GM21390 (cell line): ENCODE results near the gene BCHE.
"Not testable (repeated sequence)": the region's sequence is repeated elsewhere in the genome, so short reads cannot be mapped to it uniquely, and the experiment has no call there.

Source experiments
- ATAC-seq: cut with Tn5 transposase; IDR thresholded peaks from one replicate; pipeline ENCODE4 v1.9.1; 2021; ENCODE audit not compliant: unreplicated experiment

BCHE gene

DNA sequence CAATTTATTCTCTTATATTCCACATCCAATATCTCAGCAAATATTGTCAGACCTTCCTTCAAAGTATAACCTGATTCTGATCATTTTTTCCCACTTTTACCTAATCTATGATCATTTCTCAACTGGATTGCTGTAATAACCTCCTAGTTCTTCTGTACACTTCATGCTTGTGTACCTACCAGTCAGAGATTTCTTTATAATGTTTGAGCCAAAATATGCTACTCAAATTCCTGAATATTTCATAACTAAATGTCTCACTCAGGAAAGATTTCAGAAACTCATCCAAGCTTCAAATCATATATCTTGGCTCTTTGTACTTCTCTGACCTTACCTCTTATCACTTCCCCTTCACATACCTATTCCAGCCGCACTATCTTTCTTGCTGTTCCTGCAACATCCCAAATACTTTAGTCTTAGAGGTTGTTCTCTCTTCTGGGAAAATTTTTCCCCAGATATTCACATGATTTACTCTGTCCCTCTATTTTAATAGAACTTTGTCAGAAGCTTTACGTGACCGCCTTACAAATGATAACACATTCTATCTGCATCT lies 20.0 kb downstream of the BCHE start:
- no peak for ATAC-seq

DNA sequence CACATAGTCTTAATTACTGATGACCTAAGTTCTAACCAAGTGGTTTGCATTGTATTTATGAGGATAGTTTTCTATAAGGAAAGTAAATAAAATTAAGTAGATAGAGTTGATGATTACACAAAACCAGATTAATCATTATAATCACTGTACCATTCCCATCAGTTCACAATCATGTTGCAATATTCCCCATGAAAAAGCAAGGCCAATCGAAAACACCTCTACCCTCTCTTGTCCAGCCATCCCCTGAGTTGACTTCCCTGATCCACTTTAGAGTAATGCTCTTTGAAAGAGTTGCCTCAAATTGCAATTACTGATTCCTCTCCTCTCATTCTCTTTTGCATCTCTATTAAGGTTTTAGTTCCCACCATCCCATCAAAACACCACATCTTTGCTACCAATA lies 21.0 kb downstream of the BCHE start:
- ATAC-seq: no peak

DNA sequence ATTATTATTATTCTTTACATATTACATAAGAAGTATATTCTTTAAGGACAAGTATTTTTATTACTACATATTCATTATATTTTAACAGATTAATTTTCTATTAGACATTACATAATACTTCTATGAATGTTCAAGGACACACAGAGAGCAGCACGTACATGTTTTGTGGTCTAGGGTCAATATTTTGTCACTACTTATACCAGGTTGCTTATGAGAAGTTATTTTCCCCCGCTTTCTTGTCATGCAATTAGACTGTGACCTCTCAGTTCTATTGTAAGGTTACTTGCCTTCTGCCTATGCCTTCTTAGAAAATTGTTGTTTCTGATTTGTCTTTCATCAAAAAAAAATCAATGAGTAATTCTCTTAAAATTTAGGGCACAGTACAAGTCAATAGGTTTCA lies 21.5 kb downstream of the BCHE start:
- ATAC-seq: no peak

- no peak for ATAC-seq
Observed at GRCh38 chr3:165814380-165814779, 22.8 kb downstream of the BCHE start.

DNA sequence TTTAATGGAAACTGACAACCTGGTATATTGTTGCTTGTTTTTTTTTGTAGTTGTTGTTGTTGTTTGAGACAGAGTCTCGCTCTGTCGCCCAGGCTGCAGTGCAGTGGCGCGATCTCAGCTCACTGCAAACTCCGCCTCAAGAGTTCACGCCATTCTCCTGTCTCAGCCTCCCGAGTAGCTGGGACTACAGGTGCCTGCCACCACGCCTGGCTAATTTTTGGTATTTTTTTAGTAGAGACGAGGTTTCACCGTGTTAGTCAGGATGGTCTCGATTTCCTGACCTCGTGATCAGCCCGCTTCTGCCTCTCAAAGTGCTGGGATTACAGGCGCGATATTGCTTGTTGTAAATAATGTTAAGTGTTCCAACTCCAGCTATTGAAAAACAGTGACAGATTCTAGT lies 29.3 kb downstream of the BCHE start:
- not testable (repeated sequence) for ATAC-seq

DNA sequence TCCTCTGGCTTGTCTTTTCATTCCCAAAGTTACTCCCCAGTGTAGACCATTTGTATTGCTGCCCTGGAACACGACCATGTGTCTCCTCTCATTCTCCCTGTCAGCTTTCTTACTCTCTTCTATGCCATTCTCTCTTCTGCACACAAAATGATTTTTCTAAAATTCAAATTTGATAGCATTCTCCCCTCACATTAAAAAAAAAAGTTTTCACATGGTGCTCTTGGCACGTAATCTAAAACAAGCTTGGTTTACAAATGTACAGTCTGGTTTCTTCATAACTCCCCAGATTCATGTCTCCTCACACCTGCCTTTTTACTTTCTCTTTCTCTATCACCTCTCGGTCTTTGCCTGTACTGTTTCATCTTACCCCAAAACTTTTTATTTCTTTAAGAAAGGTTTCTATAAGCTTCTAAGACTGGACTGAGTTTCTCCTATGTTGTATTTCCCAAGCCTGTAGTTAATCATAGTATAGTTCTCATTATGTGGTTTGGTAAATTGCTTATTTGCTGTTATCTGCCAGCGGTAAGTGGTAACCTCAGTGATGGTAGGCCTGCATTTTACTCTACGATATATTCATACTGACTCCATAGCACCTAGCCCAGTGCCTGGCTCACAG lies 31.2 kb downstream of the BCHE start:
- ATAC-seq: peak; percentile 86

DNA sequence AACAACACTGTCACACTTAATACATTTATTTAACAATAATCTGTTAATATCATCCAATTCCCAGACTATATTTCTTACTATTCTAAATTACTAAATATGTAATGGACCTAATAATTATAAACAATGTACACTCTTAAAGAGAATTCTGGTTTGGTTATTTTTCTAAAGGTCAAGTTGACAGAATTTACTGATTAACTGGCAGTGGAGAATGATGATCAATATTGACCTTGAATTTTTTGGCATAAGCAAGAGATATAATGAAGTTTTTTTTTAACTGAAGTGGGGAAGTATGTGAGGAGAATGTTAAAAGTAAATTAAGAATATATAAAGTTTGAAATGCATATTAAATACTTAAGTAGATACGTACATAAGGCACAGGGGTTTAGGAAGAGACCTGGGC lies 33.8 kb downstream of the BCHE start:
- no peak for ATAC-seq

DNA sequence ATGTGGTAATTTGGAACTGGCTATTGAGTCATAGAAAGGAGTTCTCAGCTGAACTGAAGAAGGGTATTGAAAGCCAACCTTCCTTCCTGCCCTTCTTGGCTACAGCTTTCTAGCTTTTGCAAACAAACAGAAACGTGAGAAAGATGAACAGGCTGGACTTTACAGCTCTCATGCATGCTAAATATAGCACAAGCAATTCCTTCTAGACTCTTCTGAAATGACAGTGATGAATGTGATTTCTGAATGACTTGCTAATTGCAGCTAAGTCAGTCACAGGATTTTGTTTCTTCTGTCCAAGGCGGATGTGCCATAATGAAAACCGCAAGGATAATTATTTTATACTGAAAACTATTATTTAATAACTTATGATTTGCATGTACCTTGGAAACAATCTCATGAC lies 36.3 kb downstream of the BCHE start:
- ATAC-seq: no peak

DNA sequence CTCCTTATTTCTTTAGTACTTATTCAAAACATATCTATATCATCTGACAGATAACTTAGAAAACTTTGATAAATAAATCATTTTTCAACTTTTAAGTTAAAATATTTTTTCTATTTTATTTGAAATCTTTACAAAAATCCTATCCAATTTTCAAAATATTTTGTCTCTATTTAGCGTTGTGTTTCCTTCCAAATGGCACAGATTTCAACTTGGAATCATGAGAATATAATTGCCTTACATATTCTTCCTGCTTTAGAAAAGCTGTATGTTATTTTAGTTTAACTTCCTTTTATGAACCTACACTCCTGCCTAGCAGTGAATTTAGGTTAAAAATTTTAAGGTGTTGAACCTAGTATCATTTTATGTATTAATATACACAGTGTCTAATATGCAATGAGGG lies 38.2 kb downstream of the BCHE start:
- no peak for ATAC-seq

DNA sequence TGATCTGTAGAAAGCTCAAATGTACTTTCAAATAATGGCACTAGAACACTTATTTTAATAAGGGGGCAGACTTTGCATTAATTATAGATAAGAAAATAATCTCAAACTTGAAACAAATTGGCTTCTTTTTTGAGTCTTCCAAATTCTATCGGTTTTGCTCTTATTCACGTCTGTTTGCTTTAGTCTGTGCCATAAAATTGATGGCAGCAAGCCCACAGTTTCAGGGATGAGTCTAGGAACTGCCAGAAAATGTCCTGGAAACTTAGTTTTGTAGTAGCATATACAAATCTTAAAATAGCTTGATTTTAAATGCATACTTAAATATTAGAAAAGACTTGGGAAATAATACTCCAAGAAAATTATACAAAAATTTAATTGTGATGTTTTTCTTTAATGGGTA lies 39.7 kb downstream of the BCHE start:
- ATAC-seq: no peak

DNA sequence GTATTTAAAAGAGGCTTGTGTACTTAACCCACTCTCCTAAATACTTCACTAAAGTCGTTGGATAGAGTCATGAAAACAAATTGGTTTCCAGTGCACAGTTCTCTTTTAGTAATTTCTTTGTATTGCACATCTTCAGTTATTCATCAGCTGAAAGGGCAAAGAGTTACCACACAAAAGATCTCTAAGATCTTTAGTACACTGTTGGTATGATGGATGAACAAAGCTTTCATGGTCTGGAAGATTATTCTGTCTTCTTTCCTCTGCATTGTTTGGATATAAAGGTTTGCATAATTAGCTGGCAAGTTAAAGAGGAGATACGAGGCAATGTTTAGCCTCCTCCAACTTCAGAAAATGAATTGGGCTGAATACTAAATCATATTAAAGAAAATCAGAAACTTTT lies 40.5 kb downstream of the BCHE start:
- ATAC-seq: no peak

GRCh38 chr3:165788531-165788930 lies 48.7 kb downstream of the BCHE start:
- ATAC-seq: no peak

- no peak for ATAC-seq
Observed at GRCh38 chr3:165786013-165786412, 51.2 kb downstream of the BCHE start.

DNA sequence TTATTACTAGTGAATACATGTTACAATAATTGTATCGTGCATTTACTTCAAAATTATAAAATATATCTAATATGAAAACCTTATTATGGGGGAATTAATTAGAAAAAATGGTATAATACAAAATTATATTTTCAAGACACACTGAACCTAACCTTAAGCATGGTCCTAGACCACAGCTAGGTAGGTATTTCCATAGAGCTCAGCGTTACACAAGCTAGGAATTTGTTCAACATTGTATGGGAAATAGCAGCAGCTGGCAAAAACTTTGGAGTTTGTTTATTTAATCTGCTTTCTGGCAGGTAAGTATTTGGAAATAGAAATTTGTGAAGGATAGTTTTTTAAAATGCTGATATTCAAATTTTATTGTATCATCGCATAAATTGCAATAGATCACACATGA lies 52.9 kb downstream of the BCHE start:
- ATAC-seq: no peak

DNA sequence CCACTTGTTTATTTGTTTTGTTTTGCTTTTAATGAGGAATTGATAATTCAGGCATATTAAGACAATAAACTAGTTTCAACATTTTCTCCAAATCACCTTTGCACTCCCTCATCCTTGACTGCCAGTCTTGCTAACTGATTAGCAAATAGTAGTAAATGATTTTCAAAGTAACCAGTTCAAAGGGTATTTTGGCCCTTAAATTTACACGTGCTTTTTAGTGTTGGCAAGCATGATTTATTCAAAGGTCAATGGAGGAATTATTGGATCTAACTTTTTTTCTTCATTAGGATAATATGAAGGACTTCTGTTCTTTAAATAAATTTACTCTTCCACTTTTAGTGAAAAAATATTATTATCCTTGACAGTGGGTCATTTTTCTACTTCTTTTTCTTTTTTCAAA lies 53.8 kb downstream of the BCHE start:
- no peak for ATAC-seq

GRCh38 chr3:165778891-165779290 lies 58.3 kb downstream of the BCHE start:
- no peak for ATAC-seq

DNA sequence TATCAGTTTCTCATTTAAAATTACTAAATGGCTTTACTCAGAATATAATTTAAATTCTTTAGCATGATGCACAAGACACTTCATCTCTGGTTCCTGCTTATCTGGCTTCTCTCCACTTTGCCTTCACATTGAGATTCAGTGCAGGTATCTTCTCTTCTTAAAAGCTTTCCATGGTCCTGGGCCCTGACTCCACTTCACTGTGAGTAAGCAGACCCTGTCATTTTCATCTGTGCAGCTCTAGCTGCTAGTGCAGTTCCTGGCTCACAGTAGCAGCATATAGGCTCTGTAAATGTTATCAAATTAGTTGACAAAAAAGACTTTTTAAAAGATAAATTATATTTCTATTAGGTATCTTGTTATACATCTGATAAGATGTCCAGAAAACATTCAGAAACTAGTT lies 58.8 kb downstream of the BCHE start:
- no peak for ATAC-seq

DNA sequence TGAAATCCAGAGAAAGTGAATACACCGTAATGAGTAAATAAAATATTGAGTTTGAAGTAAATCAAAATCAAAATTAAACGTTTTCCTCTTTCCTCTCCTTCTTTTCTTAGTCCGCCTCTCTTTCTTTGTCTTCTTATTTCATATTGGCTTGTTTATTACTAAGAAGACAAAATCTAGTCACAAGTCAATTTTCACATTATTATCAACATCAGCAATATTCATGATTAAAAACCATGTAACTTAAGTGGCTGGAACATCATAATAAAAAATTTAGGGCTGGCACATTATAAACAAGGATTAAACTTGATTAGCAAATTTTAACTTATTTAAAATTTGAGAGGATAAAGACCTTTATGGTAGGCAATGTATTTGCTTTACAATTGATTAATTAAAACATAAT lies 61.4 kb downstream of the BCHE start:
- ATAC-seq: no peak

DNA sequence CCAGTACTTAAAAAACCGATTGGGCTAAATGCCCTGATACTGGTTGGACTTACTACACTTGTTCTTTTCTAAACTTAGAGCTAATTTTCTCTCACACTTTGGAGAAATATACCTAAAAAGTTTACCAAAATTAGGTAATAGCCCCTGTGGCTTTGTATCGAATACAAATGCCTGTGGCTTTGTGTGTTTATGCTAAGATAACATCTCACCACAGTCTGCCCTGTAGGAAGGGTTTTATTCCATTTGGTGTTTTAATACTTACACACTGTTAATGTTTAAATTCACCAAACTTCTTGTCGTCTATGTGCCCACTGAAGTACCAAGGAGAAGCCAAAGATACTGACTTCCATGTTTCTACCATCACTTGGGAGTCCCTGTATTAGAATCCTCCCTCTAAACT lies 66.4 kb downstream of the BCHE start:
- no peak for ATAC-seq

GRCh38 chr3:165768680-165769079 lies 68.5 kb downstream of the BCHE start:
- no peak for ATAC-seq

GRCh38 chr3:165759041-165759440 lies 78.2 kb downstream of the BCHE start:
- ATAC-seq: no peak

DNA sequence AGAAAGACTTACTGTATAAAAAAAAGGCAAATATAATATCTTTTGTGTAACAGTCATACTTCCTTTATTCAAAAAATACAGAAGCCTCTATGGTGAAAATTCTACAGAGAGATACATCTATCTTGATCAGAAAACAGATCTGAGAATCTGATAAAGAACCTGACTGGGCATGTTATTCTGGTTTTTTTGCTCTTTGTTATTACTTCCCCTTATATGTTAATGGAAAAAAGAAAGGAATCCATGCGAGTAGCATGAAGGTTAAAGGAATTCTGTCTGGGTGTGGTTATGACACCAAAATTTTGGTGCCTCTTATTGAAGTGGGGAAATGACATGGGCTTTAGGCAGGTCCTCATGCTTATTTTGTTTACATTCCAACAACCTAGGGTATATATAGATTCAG lies 81.7 kb downstream of the BCHE start:
- ATAC-seq: no peak

DNA sequence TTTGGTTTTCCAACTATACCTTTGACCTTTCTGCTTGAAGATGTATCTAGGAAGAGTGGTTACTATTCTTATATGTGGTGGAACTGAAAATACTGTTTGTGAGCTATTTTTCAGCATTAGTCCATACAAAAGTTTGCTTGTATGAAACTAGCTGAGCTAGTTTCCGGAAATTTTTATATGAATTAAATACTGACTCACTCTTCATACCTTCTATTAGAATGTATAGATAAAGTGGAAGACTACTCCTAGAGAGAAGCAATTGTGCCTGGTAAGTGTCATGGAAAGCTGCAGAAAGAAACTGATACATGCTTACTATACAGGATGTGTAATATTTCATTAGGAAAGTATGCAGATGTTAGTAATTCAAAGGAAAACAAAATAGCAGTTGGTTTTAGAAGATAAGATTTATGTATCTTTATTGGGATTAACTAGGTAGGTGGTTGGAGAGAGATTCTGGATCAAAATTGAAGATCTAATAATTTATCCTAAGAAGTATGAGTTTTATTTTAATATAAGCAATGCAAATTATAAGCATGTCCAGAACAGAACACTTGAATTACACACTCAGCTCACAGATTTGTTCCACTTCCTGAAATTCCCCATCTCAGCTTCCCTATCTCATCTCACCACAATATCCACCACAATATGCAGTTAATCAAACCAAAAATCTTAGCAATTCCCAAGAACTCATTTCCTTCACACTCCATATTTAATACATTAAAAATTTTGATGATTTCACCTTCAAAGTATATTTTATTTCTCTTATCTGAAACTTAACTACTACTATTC lies 82.8 kb downstream of the BCHE start:
- no peak for ATAC-seq
